SJSA1 (cell line): Measurements from ENCODE around the gene ACTN1. TPM values are rescaled to one million over a fixed set of nuclear protein-coding genes. Genes with fewer than 3 reads are reported as not detected.
A peak's percentile ranks its signal among the peaks of the same experiment; 100 is the strongest.
"Not testable (repeated sequence)": the region's sequence is repeated elsewhere in the genome, so short reads cannot be mapped to it uniquely, and the experiment has no call there.

Experiments
- DNase-seq, 2 experiments: peaks; one replicate each; pipeline ENCODE4 v3.0.0-alpha.2; 2015 to 2020; ENCODE audit warnings: low spot score in 2 of 2, low read depth in 1 of 2
- H3K27ac ChIP-seq: fragments of 250-450 bp; sonication (Bioruptor Pico); 2 replicates; pipeline ENCODE4 v1.5.1; 2020; ENCODE audit warnings: mild to moderate bottlenecking, moderate library complexity
- H3K27me3 ChIP-seq: fragments of 250-450 bp; sonication (Bioruptor Pico); replicated peaks from 2 replicates; pipeline ENCODE4 v1.5.1; 2020; ENCODE audit warnings: mild to moderate bottlenecking, moderate library complexity
- H3K36me3 ChIP-seq: fragments of 250-450 bp; sonication (Bioruptor Pico); 2 replicates; pipeline ENCODE4 v1.5.1; 2020; ENCODE audit warnings: mild to moderate bottlenecking
- H3K4me1 ChIP-seq: fragments of 250-450 bp; sonication (Bioruptor Pico); replicated peaks from 2 replicates; pipeline ENCODE4 v1.6.1; 2021; ENCODE audit warnings: mild to moderate bottlenecking
- H3K4me3 ChIP-seq: fragments of 250-450 bp; sonication (Bioruptor Pico); 2 replicates; pipeline ENCODE4 v1.5.1; 2020; ENCODE audit warnings: mild to moderate bottlenecking
- H3K9me3 ChIP-seq: fragments of 250-450 bp; sonication (Bioruptor Pico); replicated peaks from 2 replicates; pipeline ENCODE4 v1.5.1; 2020; ENCODE audit warnings: mild to moderate bottlenecking
- total RNA-seq: library from RNA; depleted of rRNA; stranded (reverse); fragments of >200 nt; shearing (Covaris generic); gene quantifications from 2 replicates; pipeline ENCODE4 v1.2.3, GENCODE V29; 2014

The ACTN1 gene
- total RNA-seq, 1 experiment from 2014 or later: 370 TPM

DNA sequence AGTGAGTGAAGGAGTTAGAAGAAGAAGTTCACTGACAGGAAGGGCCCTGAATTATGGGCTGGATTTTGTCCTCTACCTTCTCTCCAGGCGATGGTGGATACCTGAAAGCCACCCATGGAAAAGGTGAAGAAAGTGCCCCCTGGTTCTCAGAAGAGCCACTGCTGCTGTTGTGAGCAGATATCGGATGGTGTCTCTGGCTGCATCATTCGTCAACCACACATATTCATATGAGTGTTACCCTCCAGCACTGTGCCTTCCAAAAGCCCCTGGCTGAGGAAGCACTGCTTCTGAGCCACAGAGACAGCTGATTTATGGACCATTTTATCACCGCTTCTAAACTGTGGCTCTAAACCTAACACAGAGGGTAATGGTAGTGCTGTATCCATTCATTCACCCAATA lies 2.0 kb upstream of the ACTN1 start:
- Histone ChIP-seq H3K27me3 (no peaks in the 10 kb centered on the region), H3K27ac (peak overlapping the region; percentile 6; the same call in 1 of the 2 replicates), H3K4me3 (no peak overlapping the region), H3K36me3 (peaks cover 24% of the 10 kb centered on the region), H3K9me3 (no peaks in the 10 kb centered on the region), H3K4me1 (peaks cover 46% of the 10 kb centered on the region)
- DNase-seq: no peak

DNA sequence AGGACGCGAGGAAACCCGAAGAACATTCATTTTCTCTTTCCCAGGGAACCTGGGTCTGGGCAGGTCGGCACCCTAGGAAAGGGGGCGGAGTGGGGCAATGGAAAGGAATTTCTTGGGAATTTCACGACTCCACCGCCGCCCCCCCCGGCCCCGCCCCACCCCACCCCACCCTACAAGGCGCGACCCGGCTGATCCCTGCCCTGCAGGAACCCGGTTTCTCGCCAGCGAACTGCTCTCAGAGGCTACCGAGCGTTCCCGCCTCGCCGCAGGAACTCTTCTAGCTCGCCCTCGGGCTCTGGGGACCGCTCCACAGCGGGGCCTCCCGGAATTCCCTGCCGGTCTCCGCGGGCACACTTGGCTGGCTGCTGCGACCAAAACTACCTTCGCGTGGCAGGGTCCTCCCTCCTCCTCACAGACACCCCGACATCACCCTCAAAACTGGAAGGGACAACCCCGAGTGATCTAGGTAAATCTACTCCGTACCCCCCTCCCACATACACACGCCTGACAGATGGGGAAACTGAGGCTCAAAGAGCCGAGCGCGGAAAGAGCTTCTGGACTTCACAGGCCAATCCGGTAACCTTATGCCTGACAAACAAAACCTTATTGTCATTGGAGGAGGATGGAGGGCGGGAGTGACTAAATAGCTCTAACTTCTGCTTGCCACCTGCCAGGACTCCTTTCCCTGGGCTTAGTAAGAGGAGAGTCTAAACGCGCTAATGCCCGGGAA lies 785 bp upstream of the ACTN1 start:
- Histone ChIP-seq H3K4me3 (peak overlapping the region; percentile 94), H3K27ac (peak overlapping the region; percentile 89), H3K27me3 (no peaks in the 10 kb centered on the region), H3K9me3 (no peaks in the 10 kb centered on the region), H3K4me1 (peaks cover 59% of the 10 kb centered on the region), H3K36me3 (peaks cover 36% of the 10 kb centered on the region)
- peak; percentile 42 to 75 for DNase-seq

- Histone ChIP-seq H3K4me1 (peaks cover 73% of the 10 kb centered on the region), H3K4me3 (peak overlapping the region; percentile 94), H3K9me3 (no peaks in the 10 kb centered on the region), H3K27ac (peak overlapping the region; percentile 92), H3K27me3 (no peaks in the 10 kb centered on the region), H3K36me3 (peaks cover 52% of the 10 kb centered on the region)
- DNase-seq: peak; percentile 44 to 61
Observed at GRCh38 chr14:68978172-68978911, 760 bp downstream of the ACTN1 start.

- DNase-seq: peak; percentile 96 to 98
Observed at GRCh38 chr14:68977718-68978171, 1.4 kb downstream of the ACTN1 start.

GRCh38 chr14:68977180-68977717 lies 1.9 kb downstream of the ACTN1 start:
- Histone ChIP-seq H3K4me3 (peak overlapping the region; percentile 94), H3K4me1 (peaks cover 74% of the 10 kb centered on the region), H3K27me3 (no peaks in the 10 kb centered on the region), H3K27ac (peak overlapping the region; percentile 79), H3K36me3 (peaks cover 63% of the 10 kb centered on the region), H3K9me3 (no peaks in the 10 kb centered on the region)
- DNase-seq: no peak

More at GRCh38 chr14:68977718-68978171, 1.4 kb downstream of the ACTN1 start:
- H3K27ac ChIP-seq: peak overlapping the region; percentile 92
- peak overlapping the region; percentile 94 for H3K4me3 ChIP-seq
- no peaks in the 10 kb centered on the region for H3K27me3 ChIP-seq
- peaks cover 58% of the 10 kb centered on the region for H3K36me3 ChIP-seq
- H3K4me1 ChIP-seq: peaks cover 74% of the 10 kb centered on the region
- H3K9me3 ChIP-seq: no peaks in the 10 kb centered on the region

GRCh38 chr14:68976160-68977067 lies 2.7 kb downstream of the ACTN1 start:
- H3K27me3 ChIP-seq: no peaks in the 10 kb centered on the region
- H3K36me3 ChIP-seq: peaks cover 71% of the 10 kb centered on the region
- no peak for DNase-seq

DNA sequence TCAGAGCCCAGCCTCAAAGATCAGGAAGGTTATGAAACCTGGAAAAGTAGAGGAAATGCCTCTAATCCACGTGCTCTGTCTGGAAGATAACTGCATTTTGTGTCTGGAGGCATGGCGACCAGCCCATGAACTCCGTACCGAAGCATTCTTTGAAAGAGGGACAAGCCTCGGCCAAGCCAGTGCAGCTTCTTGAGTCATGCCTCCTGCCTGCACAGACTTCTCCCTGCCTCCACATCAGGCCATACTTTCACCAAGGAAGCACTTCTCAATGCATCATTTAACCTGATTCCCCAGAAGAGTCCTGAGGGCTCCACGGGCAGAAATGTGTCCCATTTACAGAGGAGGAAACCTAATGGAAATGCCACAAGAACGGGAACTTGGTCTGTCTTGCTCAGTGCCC lies 3.4 kb downstream of the ACTN1 start:
- peaks cover 78% of the 10 kb centered on the region for H3K36me3 ChIP-seq

More at GRCh38 chr14:68976160-68977067, 2.7 kb downstream of the ACTN1 start:
- H3K4me1 ChIP-seq: peaks cover 74% of the 10 kb centered on the region
- H3K9me3 ChIP-seq: no peaks in the 10 kb centered on the region
- H3K27ac ChIP-seq: peak overlapping the region; percentile 79
- H3K4me3 ChIP-seq: peak overlapping the region; percentile 94

GRCh38 chr14:68974759-68975347 lies 4.2 kb downstream of the ACTN1 start:
- Histone ChIP-seq H3K4me3 (no peak overlapping the region), H3K4me1 (peaks cover 77% of the 10 kb centered on the region), H3K36me3 (peaks cover 87% of the 10 kb centered on the region)

More for the DNA sequence above, 3.4 kb downstream of the ACTN1 start:
- no peak for DNase-seq
- Histone ChIP-seq H3K27me3 (no peaks in the 10 kb centered on the region), H3K27ac (no peak overlapping the region), H3K9me3 (no peaks in the 10 kb centered on the region), H3K4me1 (peaks cover 77% of the 10 kb centered on the region), H3K4me3 (peak overlapping the region; percentile 8; the same call in 1 of the 2 replicates)

GRCh38 chr14:68973639-68974038 lies 5.5 kb downstream of the ACTN1 start:
- H3K27me3 ChIP-seq: no peaks in the 10 kb centered on the region
- peaks cover 96% of the 10 kb centered on the region for H3K36me3 ChIP-seq
- H3K9me3 ChIP-seq: no peaks in the 10 kb centered on the region
- no peak for DNase-seq
- no peak overlapping the region for H3K4me3 ChIP-seq
- peaks cover 89% of the 10 kb centered on the region for H3K4me1 ChIP-seq
- H3K27ac ChIP-seq: no peak overlapping the region

More at GRCh38 chr14:68974759-68975347, 4.2 kb downstream of the ACTN1 start:
- Histone ChIP-seq H3K27ac (no peak overlapping the region), H3K27me3 (no peaks in the 10 kb centered on the region), H3K9me3 (no peaks in the 10 kb centered on the region)
- DNase-seq: no peak

GRCh38 chr14:68973219-68973565 lies 5.9 kb downstream of the ACTN1 start:
- peaks cover 94% of the 10 kb centered on the region for H3K4me1 ChIP-seq
- not testable (repeated sequence) for H3K9me3 ChIP-seq, DNase-seq, H3K4me3 ChIP-seq, H3K27ac ChIP-seq, H3K27me3 ChIP-seq
- H3K36me3 ChIP-seq: peaks cover 97% of the 10 kb centered on the region

DNA sequence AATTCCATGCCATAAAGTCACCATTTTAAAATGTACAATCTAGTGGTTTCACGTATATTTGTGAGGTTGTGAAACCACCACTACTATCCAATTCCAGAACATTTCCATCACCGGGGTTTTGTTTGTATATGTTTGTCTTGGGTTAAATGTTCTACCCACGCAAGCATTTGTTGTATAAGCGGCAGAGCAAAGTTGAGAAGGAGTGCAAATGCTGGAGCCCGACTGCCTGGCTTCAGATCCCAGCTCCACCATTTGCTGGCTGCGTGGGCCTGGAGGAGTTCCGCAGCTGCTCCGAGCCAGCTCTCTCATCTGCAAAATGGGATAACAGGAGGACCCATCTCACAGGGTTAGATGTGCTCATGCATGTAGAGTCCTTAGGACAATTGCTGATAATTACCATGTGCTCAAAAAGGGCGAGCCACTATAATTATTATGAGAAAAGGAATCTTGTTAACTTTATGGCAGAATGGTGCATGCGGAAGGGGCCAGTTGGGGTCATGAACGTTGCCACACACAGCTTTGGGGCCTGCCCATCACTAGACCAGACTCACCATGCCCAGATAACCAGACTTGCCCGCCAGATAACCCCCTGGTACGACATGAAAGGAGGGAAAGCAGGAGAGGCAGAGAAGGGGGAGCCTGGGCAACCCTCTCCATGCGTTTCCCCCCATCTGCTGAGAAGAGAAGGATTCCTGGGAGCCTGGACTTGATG lies 6.4 kb downstream of the ACTN1 start:
- Histone ChIP-seq H3K27ac (no peak overlapping the region; the same call in 1 of the 2 replicates), H3K4me3 (no peak overlapping the region), H3K36me3 (peaks cover 98% of the 10 kb centered on the region), H3K27me3 (no peaks in the 10 kb centered on the region), H3K4me1 (peaks cover 96% of the 10 kb centered on the region), H3K9me3 (no peaks in the 10 kb centered on the region)
- no peak for DNase-seq

DNA sequence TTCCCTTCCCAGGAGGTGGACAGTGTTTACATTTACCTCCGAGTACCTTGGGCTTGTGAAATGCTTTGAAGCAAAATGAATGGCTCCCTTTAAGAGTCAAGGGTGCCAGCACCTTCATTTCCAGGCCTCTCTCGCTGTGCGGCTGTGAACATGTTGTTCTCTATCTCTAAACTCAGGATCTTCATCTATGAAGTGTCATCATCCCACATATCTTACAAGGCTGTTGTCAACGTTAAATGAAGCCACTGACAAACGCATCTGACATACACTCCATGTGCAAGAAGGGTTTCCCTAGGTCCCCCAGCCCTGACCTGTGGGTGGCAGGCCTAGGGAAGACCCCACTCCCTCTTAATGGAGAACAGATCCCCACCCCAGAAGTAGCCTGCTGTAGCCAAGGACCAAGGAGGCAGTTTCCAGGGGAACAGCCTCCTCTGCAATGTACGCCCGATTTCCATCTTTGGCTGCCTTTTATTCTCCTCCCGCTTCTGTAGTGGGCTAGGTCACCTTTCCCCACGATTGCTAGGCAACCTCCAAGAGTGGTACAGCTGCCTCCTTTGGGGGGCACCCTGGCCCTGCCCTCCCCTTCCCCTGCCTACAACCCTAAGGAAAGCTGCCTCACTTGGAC lies 7.6 kb downstream of the ACTN1 start:
- Histone ChIP-seq H3K36me3 (peaks cover 99% of the 10 kb centered on the region), H3K27ac (no peak overlapping the region), H3K27me3 (no peaks in the 10 kb centered on the region), H3K4me3 (no peak overlapping the region), H3K9me3 (no peaks in the 10 kb centered on the region), H3K4me1 (peaks cover 98% of the 10 kb centered on the region)
- no peak for DNase-seq
